ENCODE measurements around the gene PCNX3. TPM values are rescaled to one million over a fixed set of nuclear protein-coding genes. Genes with fewer than 3 reads are reported as not detected.
"Not testable (repeated sequence)": the region's sequence is repeated elsewhere in the genome, so short reads cannot be mapped to it uniquely, and the experiment has no call there.

PCNX3 gene
- total RNA-seq, 1 donor from 2014 or later: 4.7 TPM

GRCh38 chr11:65636108-65637031, 20.8 kb downstream of the PCNX3 start:
- H3K9me3 ChIP-seq (ENCODE audit: control insufficient read depth in 3 of 3, low read length in 3 of 3): no peaks in the 10 kb centered on the region
- H3K27ac ChIP-seq (ENCODE audit: low read depth, low read length): no peak overlapping the region
- H3K9ac ChIP-seq (ENCODE audit: low read depth in 1 of 3, low read length in 3 of 3): no peak overlapping the region
- H3K36me3 ChIP-seq (ENCODE audit: control insufficient read depth in 3 of 3, insufficient read depth in 3 of 3, low read length in 3 of 3): peaks cover 30 to 40% (median 38%) of the 10 kb centered on the region in 3 donors
- H3K4me1 ChIP-seq (ENCODE audit: control insufficient read depth in 3 of 3, insufficient read depth in 3 of 3, low read length in 3 of 3): peaks cover 28 to 33% (median 30%) of the 10 kb centered on the region in 3 donors
- no peaks in the 10 kb centered on the region for H3K27me3 ChIP-seq (ENCODE audit: control insufficient read depth in 3 of 3, insufficient read depth in 3 of 3, low read length in 3 of 3)
- no peak overlapping the region for H3K4me3 ChIP-seq (ENCODE audit: low read length in 3 of 3)

GRCh38 chr11:65637032-65637557, 21.5 kb downstream of the PCNX3 start:
- Histone ChIP-seq H3K4me1 (ENCODE audit: control insufficient read depth in 3 of 3, insufficient read depth in 3 of 3, low read length in 3 of 3) (peaks cover 31 to 34% (median 33%) of the 10 kb centered on the region in 3 donors), H3K36me3 (ENCODE audit: control insufficient read depth in 3 of 3, insufficient read depth in 3 of 3, low read length in 3 of 3) (peaks cover 24 to 38% (median 37%) of the 10 kb centered on the region in 3 donors), H3K9me3 (ENCODE audit: control insufficient read depth in 3 of 3, low read length in 3 of 3) (no peaks in the 10 kb centered on the region), H3K27ac (ENCODE audit: low read depth, low read length) (peak overlapping the region; percentile 83), H3K27me3 (ENCODE audit: control insufficient read depth in 3 of 3, insufficient read depth in 3 of 3, low read length in 3 of 3) (no peaks in the 10 kb centered on the region), H3K9ac (ENCODE audit: low read depth in 1 of 3, low read length in 3 of 3) (peak overlapping the region in 2 of 3 donors; percentile 53 to 57), H3K4me3 (ENCODE audit: low read length in 3 of 3) (no peak overlapping the region)

GRCh38 chr11:65637794-65638419, 22.3 kb downstream of the PCNX3 start, which contains the start of gene SIPA1:
TSS of gene SIPA1 (plus strand) at chr11:65638101. CDS start at chr11:65640922, 2,821 bp downstream.
- H3K4me1 ChIP-seq (ENCODE audit: control insufficient read depth in 3 of 3, insufficient read depth in 3 of 3, low read length in 3 of 3): peaks cover 31 to 34% (median 33%) of the 10 kb centered on the region in 3 donors
- no peaks in the 10 kb centered on the region for H3K27me3 ChIP-seq (ENCODE audit: control insufficient read depth in 3 of 3, insufficient read depth in 3 of 3, low read length in 3 of 3)
- no peaks in the 10 kb centered on the region for H3K9me3 ChIP-seq (ENCODE audit: control insufficient read depth in 3 of 3, low read length in 3 of 3)
- H3K9ac ChIP-seq (ENCODE audit: low read depth in 1 of 3, low read length in 3 of 3): peak within 1 kb of the TSS; percentile 74 to 83 (median 82)
- H3K36me3 ChIP-seq (ENCODE audit: control insufficient read depth in 3 of 3, insufficient read depth in 3 of 3, low read length in 3 of 3): peaks cover 24 to 41% (median 37%) of the 10 kb centered on the region in 3 donors
- peak within 1 kb of the TSS; percentile 76 to 85 (median 80) for H3K4me3 ChIP-seq (ENCODE audit: low read length in 3 of 3)
- peak within 1 kb of the TSS; percentile 83 for H3K27ac ChIP-seq (ENCODE audit: low read depth, low read length)

- not testable (repeated sequence) for H3K4me3 ChIP-seq (ENCODE audit: low read length in 3 of 3); H3K9ac ChIP-seq (ENCODE audit: low read depth in 1 of 3, low read length in 3 of 3); H3K27me3 ChIP-seq (ENCODE audit: control insufficient read depth in 3 of 3, insufficient read depth in 3 of 3, low read length in 3 of 3); H3K27ac ChIP-seq (ENCODE audit: low read depth, low read length); H3K9me3 ChIP-seq (ENCODE audit: control insufficient read depth in 3 of 3, low read length in 3 of 3)
- H3K36me3 ChIP-seq (ENCODE audit: control insufficient read depth in 3 of 3, insufficient read depth in 3 of 3, low read length in 3 of 3): peaks cover 21 to 36% (median 33%) of the 10 kb centered on the region in 3 donors
- H3K4me1 ChIP-seq (ENCODE audit: control insufficient read depth in 3 of 3, insufficient read depth in 3 of 3, low read length in 3 of 3): peaks cover 31 to 34% (median 33%) of the 10 kb centered on the region in 3 donors
Measured at GRCh38 chr11:65639228-65639597, 23.6 kb downstream of the PCNX3 start.

GRCh38 chr11:65639623-65640482, 24.3 kb downstream of the PCNX3 start:
- no peaks in the 10 kb centered on the region for H3K9me3 ChIP-seq (ENCODE audit: control insufficient read depth in 3 of 3, low read length in 3 of 3)
- peak overlapping the region in 1 of 3 donors; percentile 41 for H3K4me3 ChIP-seq (ENCODE audit: low read length in 3 of 3)
- no peaks in the 10 kb centered on the region for H3K27me3 ChIP-seq (ENCODE audit: control insufficient read depth in 3 of 3, insufficient read depth in 3 of 3, low read length in 3 of 3)
- peaks cover 31 to 34% (median 33%) of the 10 kb centered on the region in 3 donors for H3K4me1 ChIP-seq (ENCODE audit: control insufficient read depth in 3 of 3, insufficient read depth in 3 of 3, low read length in 3 of 3)
- H3K27ac ChIP-seq (ENCODE audit: low read depth, low read length): peak overlapping the region; percentile 68
- H3K36me3 ChIP-seq (ENCODE audit: control insufficient read depth in 3 of 3, insufficient read depth in 3 of 3, low read length in 3 of 3): peaks cover 15 to 32% (median 28%) of the 10 kb centered on the region in 3 donors
- H3K9ac ChIP-seq (ENCODE audit: low read depth in 1 of 3, low read length in 3 of 3): peak overlapping the region in 2 of 3 donors; percentile 38 to 45

GRCh38 chr11:65640483-65641296, 25.1 kb downstream of the PCNX3 start:
- Histone ChIP-seq H3K9ac (ENCODE audit: low read depth in 1 of 3, low read length in 3 of 3) (peak overlapping the region in 2 of 3 donors; percentile 38 to 45), H3K4me1 (ENCODE audit: control insufficient read depth in 3 of 3, insufficient read depth in 3 of 3, low read length in 3 of 3) (peaks cover 31 to 35% (median 33%) of the 10 kb centered on the region in 3 donors), H3K9me3 (ENCODE audit: control insufficient read depth in 3 of 3, low read length in 3 of 3) (no peaks in the 10 kb centered on the region), H3K27me3 (ENCODE audit: control insufficient read depth in 3 of 3, insufficient read depth in 3 of 3, low read length in 3 of 3) (peaks cover 0 to 1% (median 0%) of the 10 kb centered on the region in 3 donors), H3K36me3 (ENCODE audit: control insufficient read depth in 3 of 3, insufficient read depth in 3 of 3, low read length in 3 of 3) (peaks cover 6 to 26% (median 24%) of the 10 kb centered on the region in 3 donors), H3K27ac (ENCODE audit: low read depth, low read length) (peak overlapping the region; percentile 68), H3K4me3 (ENCODE audit: low read length in 3 of 3) (peak overlapping the region in 1 of 3 donors; percentile 29)

- Histone ChIP-seq H3K4me3 (ENCODE audit: low read length in 3 of 3) (peak overlapping the region in 1 of 3 donors; percentile 24), H3K9me3 (ENCODE audit: control insufficient read depth in 3 of 3, low read length in 3 of 3) (no peaks in the 10 kb centered on the region), H3K36me3 (ENCODE audit: control insufficient read depth in 3 of 3, insufficient read depth in 3 of 3, low read length in 3 of 3) (peaks cover 0 to 23% (median 20%) of the 10 kb centered on the region in 3 donors), H3K4me1 (ENCODE audit: control insufficient read depth in 3 of 3, insufficient read depth in 3 of 3, low read length in 3 of 3) (peaks cover 31 to 35% (median 33%) of the 10 kb centered on the region in 3 donors), H3K27me3 (ENCODE audit: control insufficient read depth in 3 of 3, insufficient read depth in 3 of 3, low read length in 3 of 3) (peaks cover 0 to 8% (median 4%) of the 10 kb centered on the region in 3 donors), H3K9ac (ENCODE audit: low read depth in 1 of 3, low read length in 3 of 3) (peak overlapping the region in 1 of 3 donors; percentile 8), H3K27ac (ENCODE audit: low read depth, low read length) (peak overlapping the region; percentile 68)
Measured at GRCh38 chr11:65641297-65642013, 25.9 kb downstream of the PCNX3 start.

GRCh38 chr11:65642014-65642671, 26.6 kb downstream of the PCNX3 start:
- no peak overlapping the region for H3K27ac ChIP-seq (ENCODE audit: low read depth, low read length)
- H3K4me1 ChIP-seq (ENCODE audit: control insufficient read depth in 3 of 3, insufficient read depth in 3 of 3, low read length in 3 of 3): peaks cover 29 to 32% (median 31%) of the 10 kb centered on the region in 3 donors
- H3K9ac ChIP-seq (ENCODE audit: low read depth in 1 of 3, low read length in 3 of 3): no peak overlapping the region
- no peak overlapping the region for H3K4me3 ChIP-seq (ENCODE audit: low read length in 3 of 3)
- H3K9me3 ChIP-seq (ENCODE audit: control insufficient read depth in 3 of 3, low read length in 3 of 3): no peaks in the 10 kb centered on the region
- H3K36me3 ChIP-seq (ENCODE audit: control insufficient read depth in 3 of 3, insufficient read depth in 3 of 3, low read length in 3 of 3): peaks cover 0 to 18% (median 14%) of the 10 kb centered on the region in 3 donors
- peaks cover 4 to 13% (median 6%) of the 10 kb centered on the region in 3 donors for H3K27me3 ChIP-seq (ENCODE audit: control insufficient read depth in 3 of 3, insufficient read depth in 3 of 3, low read length in 3 of 3)
